NB4 (cell line): ENCODE data around the gene PPM1N.

Experiments
- DNase-seq: peaks from one replicate; pipeline ENCODE4 v3.0.0; 2010; ENCODE audit warnings: low read depth
- H3K4me3 ChIP-seq: one replicate; pipeline ENCODE4 v1.5.1; 2011; ENCODE audit warnings: mild to moderate bottlenecking, low read depth, low read length, moderate library complexity
- CTCF ChIP-seq: IDR thresholded peaks from one replicate; pipeline ENCODE4 v1.5.1; 2012; ENCODE audit warnings: low read depth, low read length
- MAX ChIP-seq: IDR thresholded peaks from 2 replicates; pipeline ENCODE4 v1.6.1; 2011; ENCODE audit warnings: low read depth, low read length
- MYC ChIP-seq: IDR thresholded peaks from 2 replicates; pipeline ENCODE4 v1.6.1; 2011; ENCODE audit warnings: low read depth, low read length
- POLR2A ChIP-seq: IDR thresholded peaks from 2 replicates; pipeline ENCODE4 v1.6.1; 2011; ENCODE audit warnings: mild to moderate bottlenecking; ENCODE audit not compliant: insufficient read length; ENCODE audit errors: extremely low read depth

Gene PPM1N

DNA sequence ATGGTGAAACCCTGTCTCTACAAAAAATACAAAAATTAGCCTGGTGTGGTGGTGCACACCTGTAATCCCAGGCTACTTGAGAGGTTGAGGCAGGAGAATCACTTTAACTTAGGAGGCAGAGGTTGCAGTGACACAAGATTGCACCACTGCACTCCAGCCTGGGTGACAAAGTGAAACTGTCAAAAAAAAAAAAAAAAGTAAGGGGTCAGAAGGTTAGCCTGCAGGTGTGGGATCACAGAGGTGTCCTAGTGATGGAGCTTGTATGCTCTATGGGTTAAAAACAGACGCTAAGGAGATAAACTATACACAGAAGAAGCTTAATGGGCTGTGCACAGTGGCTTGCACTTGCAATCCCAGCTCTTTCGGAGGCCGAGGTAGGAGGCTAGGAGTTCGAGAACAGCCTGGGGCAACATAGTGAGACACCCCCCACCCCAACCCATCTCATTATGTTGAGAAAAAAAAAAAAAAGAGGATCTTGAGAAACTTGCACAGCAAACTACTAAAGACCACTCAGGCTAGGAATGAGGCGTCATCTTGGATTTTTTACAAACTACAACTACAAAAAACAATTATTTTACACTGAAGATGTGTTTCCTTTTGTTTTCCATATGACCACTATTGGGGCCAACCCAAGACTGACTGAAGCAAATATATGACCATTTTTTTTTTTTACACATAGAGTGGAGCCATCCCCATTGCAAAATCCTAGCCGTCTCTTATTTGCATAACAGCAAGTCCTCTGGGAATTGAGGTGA is 22.5 kb upstream of the PPM1N start:
- DNase-seq, result no peak

DNA sequence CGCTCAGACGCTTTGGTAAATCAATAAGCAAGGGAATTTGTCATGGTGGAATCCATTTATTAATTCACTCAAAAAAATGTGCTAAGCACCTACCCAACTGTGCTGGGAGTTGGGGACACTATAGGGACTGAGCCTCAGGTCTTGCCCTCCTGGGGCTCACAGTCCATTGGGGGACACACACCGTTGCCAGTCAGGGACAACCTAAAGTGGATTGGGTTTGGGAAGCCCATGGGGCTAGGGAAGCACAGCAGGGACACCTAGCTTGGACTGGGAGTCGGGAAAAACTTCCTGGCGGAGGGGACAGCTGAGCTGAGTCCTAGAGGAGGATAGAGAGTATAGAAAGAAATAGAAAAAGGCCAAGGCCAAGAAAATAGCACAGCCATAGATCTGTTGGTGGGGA is 21.9 kb upstream of the PPM1N start:
- TF ChIP-seq MYC, result no peak
- no peak for TF ChIP-seq CTCF
- TF ChIP-seq POLR2A, result no peak
- no peak for TF ChIP-seq MAX
- no peak overlapping the region for H3K4me3 ChIP-seq
- no peak for DNase-seq

More for the DNA sequence above, 22.5 kb upstream of the PPM1N start:
- TF ChIP-seq MYC, result no peak
- no peak for TF ChIP-seq POLR2A
- no peak for TF ChIP-seq MAX
- no peak for TF ChIP-seq CTCF
- no peak overlapping the region for H3K4me3 ChIP-seq

- no peak for DNase-seq
- H3K4me3 ChIP-seq, result no peak overlapping the region
- no peak for TF ChIP-seq CTCF
- TF ChIP-seq POLR2A, result no peak
- no peak for TF ChIP-seq MAX
- TF ChIP-seq MYC, result no peak
These were observed 21.1 kb upstream of the PPM1N start for GRCh38 chr19:45477186-45477585.

GRCh38 chr19:45477713-45478453 is 20.4 kb upstream of the PPM1N start:
- H3K4me3 ChIP-seq, result peak overlapping the region; percentile 69
- TF ChIP-seq MYC (no peak), POLR2A (no peak), CTCF (no peak), MAX (no peak)
- peak; percentile 7 for DNase-seq

GRCh38 chr19:45478454-45479238 is 19.6 kb upstream of the PPM1N start:
- peak; percentile 89 for DNase-seq
- peak overlapping the region; percentile 69 for H3K4me3 ChIP-seq
- TF ChIP-seq POLR2A, result no peak
- TF ChIP-seq MAX, result 0 out of 2 replicates have a peak, but pooled peaks have one; percentile 8
- peak; percentile 68 for TF ChIP-seq CTCF
- peak; percentile 13; the same call in 1 of the 2 replicates for TF ChIP-seq MYC
